Endothelial cell (in vitro differentiated cells): ENCODE results near the gene PTPRD. TPM values are rescaled to one million over a fixed set of nuclear protein-coding genes. Genes with fewer than 3 reads are reported as not detected.
"Not testable (repeated sequence)": the region's sequence is repeated elsewhere in the genome, so short reads cannot be mapped to it uniquely, and the experiment has no call there.

Source experiments
- DNase-seq: peaks from one replicate; pipeline ENCODE4 v3.0.0; 2021; ENCODE audit warnings: low spot score
- H3K27ac Mint-ChIP-seq: one replicate; pipeline ENCODE4 v1.8.0; 2021; ENCODE audit warnings: mixed read lengths, inconsistent platforms; ENCODE audit not compliant: unreplicated experiment
- H3K27me3 Mint-ChIP-seq: one replicate; pipeline ENCODE4 v1.8.0; 2021; ENCODE audit warnings: mild to moderate bottlenecking, moderate library complexity, mixed read lengths, inconsistent platforms; ENCODE audit not compliant: unreplicated experiment
- H3K36me3 Mint-ChIP-seq: one replicate; pipeline ENCODE4 v1.8.0; 2021; ENCODE audit warnings: mild to moderate bottlenecking, low read depth, mixed read lengths, inconsistent platforms; ENCODE audit not compliant: unreplicated experiment
- H3K4me1 Mint-ChIP-seq: one replicate; pipeline ENCODE4 v1.8.0; 2021; ENCODE audit warnings: mild to moderate bottlenecking, mixed read lengths, inconsistent platforms; ENCODE audit not compliant: unreplicated experiment
- H3K4me3 Mint-ChIP-seq: one replicate; pipeline ENCODE4 v1.8.0; 2021; ENCODE audit warnings: mild to moderate bottlenecking, mixed read lengths, inconsistent platforms; ENCODE audit not compliant: unreplicated experiment
- H3K9me3 Mint-ChIP-seq: one replicate; pipeline ENCODE4 v1.8.0; 2021; ENCODE audit warnings: mixed read lengths, inconsistent platforms; ENCODE audit not compliant: unreplicated experiment
- CTCF ChIP-seq: fragments of 200-600 bp; sonication (generic); IDR thresholded peaks from one replicate; pipeline ENCODE4 v1.5.0; 2021; ENCODE audit warnings: antibody characterized with exemption; ENCODE audit not compliant: unreplicated experiment
- total RNA-seq: library from RNA; stranded (reverse); fragmentation: NEBNext Ultra II Directional; extraction: Animal tissue kit (Norgen Biotek cat#: 25700); gene quantifications from one replicate; pipeline ENCODE4 v1.2.1, GENCODE V29; 2021; ENCODE audit not compliant: unreplicated experiment

The PTPRD gene
- total RNA-seq, 1 donor from 2014 or later = 47.8 TPM

- H3K27me3 Mint-ChIP-seq = no peaks in the 10 kb centered on the region
Measured at GRCh38 chr9:10525972-10526371, 86.8 kb downstream of the PTPRD start.

GRCh38 chr9:10523164-10523563 is 89.6 kb downstream of the PTPRD start:
- Mint-ChIP-seq H3K27me3 (no peaks in the 10 kb centered on the region), H3K36me3 (no peaks in the 10 kb centered on the region), H3K4me1 (no peaks in the 10 kb centered on the region), H3K27ac (no peak overlapping the region), H3K9me3 (no peaks in the 10 kb centered on the region), H3K4me3 (no peak overlapping the region)
- DNase-seq = no peak
- TF ChIP-seq CTCF = no peak

More at GRCh38 chr9:10525972-10526371, 86.8 kb downstream of the PTPRD start:
- H3K4me3 Mint-ChIP-seq = no peak overlapping the region
- H3K36me3 Mint-ChIP-seq = no peaks in the 10 kb centered on the region
- no peak for DNase-seq
- H3K4me1 Mint-ChIP-seq = no peaks in the 10 kb centered on the region
- peak; percentile 39 for TF ChIP-seq CTCF
- no peaks in the 10 kb centered on the region for H3K9me3 Mint-ChIP-seq
- H3K27ac Mint-ChIP-seq = no peak overlapping the region

GRCh38 chr9:10512144-10512543 is 100.7 kb downstream of the PTPRD start:
- Mint-ChIP-seq H3K4me3 (no peak overlapping the region), H3K4me1 (no peaks in the 10 kb centered on the region), H3K36me3 (no peaks in the 10 kb centered on the region), H3K9me3 (no peaks in the 10 kb centered on the region), H3K27ac (no peak overlapping the region), H3K27me3 (peaks cover 4% of the 10 kb centered on the region)
- DNase-seq = no peak
- no peak for TF ChIP-seq CTCF

- Mint-ChIP-seq H3K36me3 (no peaks in the 10 kb centered on the region), H3K4me3 (no peak overlapping the region), H3K27ac (no peak overlapping the region), H3K9me3 (no peaks in the 10 kb centered on the region), H3K4me1 (no peaks in the 10 kb centered on the region), H3K27me3 (no peaks in the 10 kb centered on the region)
- TF ChIP-seq CTCF = no peak
- DNase-seq = no peak
Measured at GRCh38 chr9:10488937-10489336, 123.9 kb downstream of the PTPRD start.

GRCh38 chr9:10479172-10479571 is 133.6 kb downstream of the PTPRD start:
- Mint-ChIP-seq H3K4me3 (no peak overlapping the region), H3K36me3 (no peaks in the 10 kb centered on the region), H3K27ac (no peak overlapping the region), H3K9me3 (no peaks in the 10 kb centered on the region), H3K27me3 (no peaks in the 10 kb centered on the region), H3K4me1 (no peaks in the 10 kb centered on the region)
- TF ChIP-seq CTCF = peak; percentile 87
- no peak for DNase-seq

GRCh38 chr9:10449201-10449617 is 163.6 kb downstream of the PTPRD start:
- not testable (repeated sequence) for DNase-seq, H3K27ac Mint-ChIP-seq, H3K4me3 Mint-ChIP-seq, H3K9me3 Mint-ChIP-seq, H3K36me3 Mint-ChIP-seq, H3K4me1 Mint-ChIP-seq, H3K27me3 Mint-ChIP-seq
